Left kidney (tissue), 2 donors: ENCODE data around the gene BIRC7. TPM values are rescaled to one million over a fixed set of nuclear protein-coding genes. Genes with fewer than 3 reads are reported as not detected.
"Not testable (repeated sequence)": the region's sequence is repeated elsewhere in the genome, so short reads cannot be mapped to it uniquely, and the experiment has no call there.

Source experiments
- DNase-seq: peaks from one replicate; pipeline ENCODE4 v3.0.0-alpha.2; 2013
- polyA plus RNA-seq: library from polyadenylated mRNA; unstranded; fragments of 120-200 nt; gene quantifications from one replicate; pipeline ENCODE4 v1.2.1, GENCODE V29; 2013; ENCODE audit not compliant: insufficient read length

Gene BIRC7
- polyA plus RNA-seq, 1 donor: 0.37 TPM

DNA sequence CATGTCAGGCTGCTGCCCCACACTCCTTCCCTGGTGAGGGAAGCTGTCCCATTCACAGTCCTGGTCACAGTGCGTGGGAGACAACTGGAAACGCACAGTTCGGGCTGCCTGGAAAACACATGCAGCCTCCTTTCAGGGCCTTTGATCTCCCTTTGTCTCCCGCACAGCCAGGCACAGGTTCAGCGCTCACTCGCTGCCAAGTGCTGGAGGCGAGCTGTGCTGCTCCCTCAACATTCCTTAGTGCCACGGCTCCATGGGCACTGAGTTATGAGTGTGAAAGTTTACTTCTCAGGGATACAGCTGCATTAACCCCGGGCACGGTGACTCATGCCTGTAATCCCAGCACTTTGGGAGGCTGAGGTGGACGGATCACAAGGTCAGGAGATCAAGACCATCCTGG, 28.8 kb upstream of the BIRC7 start:
- no peak for DNase-seq

- DNase-seq: no peak
Measured at GRCh38 chr20:63208346-63208909, 27.3 kb upstream of the BIRC7 start.

DNA sequence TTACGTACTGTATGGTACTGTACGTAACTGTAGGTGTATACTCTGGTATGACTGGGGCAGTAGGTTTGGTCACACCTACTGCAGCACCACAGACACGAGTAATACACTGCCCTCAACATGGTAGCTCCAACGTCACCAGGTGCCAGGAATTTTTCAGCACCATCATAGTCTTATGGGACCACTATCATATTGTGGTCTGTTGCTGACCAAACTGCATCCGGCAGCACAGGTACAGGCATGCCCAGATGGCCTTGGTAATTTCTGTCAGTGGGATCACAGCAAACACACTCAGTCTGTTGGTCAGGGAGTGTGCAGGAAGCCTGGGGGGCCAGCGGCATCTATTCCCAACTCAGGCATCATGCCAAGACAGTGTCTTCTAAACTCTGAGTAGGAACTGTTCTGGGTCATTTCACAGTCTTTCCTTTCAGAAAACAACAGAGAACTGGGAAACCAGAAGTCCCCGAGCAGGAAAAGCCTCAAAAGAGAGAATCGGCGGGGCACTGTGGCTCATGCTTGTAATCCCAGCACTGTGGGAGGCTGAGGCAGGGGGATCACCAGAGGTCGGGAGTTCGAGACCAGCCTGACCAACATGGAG, 25.6 kb upstream of the BIRC7 start:
- DNase-seq: no peak

GRCh38 chr20:63212393-63212730, 23.3 kb upstream of the BIRC7 start:
- DNase-seq: no peak

GRCh38 chr20:63212792-63213191, 22.9 kb upstream of the BIRC7 start:
- DNase-seq: no peak

DNA sequence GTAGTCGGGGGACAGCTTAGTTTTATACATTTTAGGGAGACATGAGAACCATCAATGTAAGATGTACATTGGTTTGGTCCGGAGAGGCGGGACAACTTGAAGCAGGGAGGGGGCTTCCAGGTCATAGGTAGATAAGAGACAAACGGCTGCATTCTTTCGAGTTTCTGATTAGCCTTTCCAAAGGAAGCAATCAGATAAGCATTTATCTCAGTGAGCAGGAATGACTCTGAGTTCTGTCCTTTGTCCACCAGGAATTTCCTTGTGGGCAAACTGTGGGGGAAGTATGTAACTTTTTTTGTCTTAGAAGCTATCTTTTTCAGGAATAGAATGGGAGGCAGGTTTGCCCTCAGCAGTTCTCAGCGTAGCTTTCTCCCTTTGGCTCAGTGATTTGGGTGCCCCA, 21.2 kb upstream of the BIRC7 start:
- DNase-seq: no peak

GRCh38 chr20:63215101-63216040, 20.3 kb upstream of the BIRC7 start:
- no peak for DNase-seq

GRCh38 chr20:63216041-63216848, 19.5 kb upstream of the BIRC7 start, which contains the start of gene YTHDF1:
Gene YTHDF1, minus strand, starts transcription at chr20:63216131. Its CDS starts 239 bp downstream, at chr20:63215892.
- DNase-seq: peak; percentile 95

- no peak for DNase-seq
Measured at GRCh38 chr20:63216849-63217471, 18.7 kb upstream of the BIRC7 start.

- no peak for DNase-seq
Measured at GRCh38 chr20:63217706-63218105, 18.0 kb upstream of the BIRC7 start.

DNA sequence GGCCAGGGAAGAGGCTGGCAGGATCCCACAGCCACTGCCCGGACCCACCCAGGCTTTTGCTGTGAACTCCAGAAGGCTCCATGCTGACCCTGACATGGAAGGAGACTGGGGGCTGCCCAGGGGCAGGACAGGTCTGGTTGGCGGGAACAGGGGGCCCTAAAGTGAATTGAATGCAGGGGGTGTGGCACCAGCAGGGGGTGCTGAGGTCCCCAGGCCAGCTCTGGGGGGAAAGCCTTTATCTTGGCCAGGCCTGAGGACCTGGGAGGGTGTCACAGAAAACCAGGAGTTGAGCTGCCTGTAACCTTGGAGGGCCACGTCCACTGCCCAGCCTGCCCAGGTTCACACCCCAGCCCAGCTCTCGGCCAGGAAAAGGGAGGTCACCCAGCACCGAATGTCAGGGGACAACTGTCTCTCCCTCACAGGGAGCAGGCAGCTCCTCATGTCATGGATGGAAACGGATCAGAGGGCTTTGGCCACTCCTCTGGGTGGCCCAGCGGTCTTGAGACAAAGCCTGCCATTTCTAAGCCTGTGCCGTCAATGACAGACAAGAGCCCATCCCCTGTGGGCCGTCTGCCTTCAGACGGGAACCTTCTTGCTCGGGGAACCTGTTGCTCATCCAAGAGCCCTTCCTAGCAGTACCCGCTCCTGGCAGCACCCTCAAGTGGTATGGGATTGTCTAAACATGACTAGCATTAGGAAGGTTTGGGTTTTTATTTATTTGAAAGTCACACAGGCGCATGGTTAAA, 16.8 kb upstream of the BIRC7 start:
- no peak for DNase-seq

DNA sequence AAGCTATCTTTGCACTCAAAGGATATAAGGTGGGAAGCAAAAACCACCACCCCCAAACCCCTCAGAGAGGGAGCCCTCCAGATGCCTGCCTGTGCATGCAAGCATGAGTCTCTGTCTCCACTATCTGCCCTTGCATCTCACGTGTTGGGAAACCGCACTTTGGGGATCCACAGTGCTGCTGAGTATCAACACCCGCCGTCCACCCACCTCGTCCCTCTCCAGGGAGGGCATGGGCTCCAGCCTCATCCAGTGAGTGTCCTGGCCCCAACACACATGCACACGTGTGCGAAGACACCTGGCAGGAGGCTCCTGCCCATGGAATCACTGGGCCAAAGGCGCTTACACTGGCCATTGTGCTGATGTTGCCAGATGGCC, 16.3 kb upstream of the BIRC7 start:
- DNase-seq: no peak

GRCh38 chr20:63219866-63220521, 15.7 kb upstream of the BIRC7 start:
- no peak for DNase-seq

DNA sequence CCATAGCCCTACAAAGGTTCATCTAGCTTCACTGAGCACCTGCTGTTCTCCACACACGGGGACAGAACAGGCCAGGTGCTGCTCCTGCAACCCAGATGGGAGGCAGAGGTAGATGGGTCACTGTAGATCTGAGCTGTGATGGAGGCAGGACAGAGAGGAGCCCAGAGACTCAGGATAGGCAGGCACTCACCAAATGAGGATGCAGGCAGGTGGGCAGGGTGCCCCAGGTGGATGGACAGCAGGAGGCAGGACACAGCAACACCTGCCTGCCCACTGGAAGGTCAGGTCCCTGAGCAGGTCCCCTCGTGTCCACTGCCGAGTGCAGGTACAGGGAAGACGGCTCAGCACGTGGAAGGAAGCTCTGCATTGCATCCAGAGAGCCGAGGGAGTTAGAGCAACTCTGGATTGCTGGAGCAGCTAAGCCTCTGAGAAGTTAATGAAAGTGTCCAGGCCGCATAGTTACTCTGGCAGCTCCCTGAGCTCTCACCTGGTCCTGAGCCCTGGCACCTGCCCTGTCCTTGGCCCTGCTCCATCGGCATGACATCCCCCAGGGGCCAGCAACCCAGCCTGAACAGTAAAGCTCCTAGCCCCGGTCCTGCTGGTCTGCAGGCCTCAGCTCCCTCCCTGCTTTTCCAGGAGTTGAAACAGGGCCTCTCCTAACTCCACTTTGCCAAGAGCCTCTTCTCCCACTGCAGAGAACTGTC, 14.9 kb upstream of the BIRC7 start:
- no peak for DNase-seq

- not testable (repeated sequence) for DNase-seq
Measured at GRCh38 chr20:63221400-63222053, 14.2 kb upstream of the BIRC7 start.

- no peak for DNase-seq
Measured at GRCh38 chr20:63222541-63222940, 13.2 kb upstream of the BIRC7 start.

DNA sequence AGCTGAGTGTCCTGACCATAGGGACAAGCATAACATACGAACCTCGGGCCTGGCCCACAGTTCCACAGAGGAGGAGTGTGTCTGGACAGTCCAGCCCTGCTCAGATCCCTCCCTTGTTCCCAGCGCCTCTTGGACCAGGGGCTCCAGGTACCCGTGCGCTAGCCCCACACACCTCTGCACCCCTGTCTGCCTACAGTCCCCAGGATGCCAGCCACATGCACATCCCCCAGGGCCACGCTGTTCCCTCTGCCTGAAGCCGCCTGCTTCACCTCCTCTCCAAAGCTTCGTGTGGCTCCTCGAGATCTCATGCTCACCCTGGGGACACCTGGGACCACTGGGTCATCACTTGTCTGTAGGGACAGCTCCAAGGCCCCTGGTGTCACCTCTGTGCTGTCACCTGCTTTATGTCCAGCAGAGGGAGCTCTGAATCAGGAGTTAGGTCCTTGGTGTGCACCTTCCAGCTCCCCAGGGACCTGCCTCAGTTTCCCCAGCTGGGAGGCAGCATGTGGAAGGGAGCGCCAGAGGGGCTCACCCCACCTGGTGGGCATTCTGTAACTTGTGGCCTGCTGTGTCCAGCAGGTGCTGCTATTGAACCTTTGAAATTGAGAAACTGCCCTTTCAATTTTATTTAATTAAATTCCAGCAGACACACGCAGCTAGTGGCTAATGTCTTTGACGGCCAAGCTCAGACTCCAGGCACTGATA, 12.4 kb upstream of the BIRC7 start:
- no peak for DNase-seq

- DNase-seq: no peak
Measured at GRCh38 chr20:63223826-63224207, 11.9 kb upstream of the BIRC7 start.
